ENCODE data around the gene KLF16.
A peak's percentile ranks its signal among the peaks of the same experiment; 100 is the strongest.

Gene KLF16

GRCh38 chr19:1811942-1812425 lies 51.4 kb downstream of the KLF16 start, which contains the start of gene ATP8B3:
ATP8B3 (minus strand) TSS chr19:1812276; CDS start chr19:1811736, 540 bp downstream.
- DNase-seq: peak in 2 of 58 donors; percentile 45 to 70

GRCh38 chr19:1811472-1811894 lies 51.9 kb downstream of the KLF16 start:
- peak in 2 of 58 donors; percentile 32 to 46 for DNase-seq

GRCh38 chr19:1810439-1811160 lies 52.8 kb downstream of the KLF16 start:
- no peak for DNase-seq

GRCh38 chr19:1809678-1810077 lies 53.7 kb downstream of the KLF16 start:
- DNase-seq: no peak

- DNase-seq: no peak
Observed at GRCh38 chr19:1808395-1808731, 55.0 kb downstream of the KLF16 start.

GRCh38 chr19:1807695-1808394 lies 55.5 kb downstream of the KLF16 start:
- no peak for DNase-seq

- DNase-seq: no peak
Observed at GRCh38 chr19:1807030-1807694, 56.2 kb downstream of the KLF16 start.

- no peak for DNase-seq
Observed at GRCh38 chr19:1806184-1807029, 57.0 kb downstream of the KLF16 start.

- no peak for DNase-seq
Observed at GRCh38 chr19:1805401-1806183, 57.8 kb downstream of the KLF16 start.

GRCh38 chr19:1804858-1805257 lies 58.5 kb downstream of the KLF16 start:
- no peak for DNase-seq
